ENCODE results near the gene CARD11. TPM values are rescaled to one million over a fixed set of nuclear protein-coding genes. Genes with fewer than 3 reads are reported as not detected.
A peak's percentile ranks its signal among the peaks of the same experiment; 100 is the strongest.

Gene CARD11
- total RNA-seq, 5 donors from 2014 or later (not counting 1 experiment from before 2014, with no cell fraction given), result 105 to 142 (median 132) TPM

DNA sequence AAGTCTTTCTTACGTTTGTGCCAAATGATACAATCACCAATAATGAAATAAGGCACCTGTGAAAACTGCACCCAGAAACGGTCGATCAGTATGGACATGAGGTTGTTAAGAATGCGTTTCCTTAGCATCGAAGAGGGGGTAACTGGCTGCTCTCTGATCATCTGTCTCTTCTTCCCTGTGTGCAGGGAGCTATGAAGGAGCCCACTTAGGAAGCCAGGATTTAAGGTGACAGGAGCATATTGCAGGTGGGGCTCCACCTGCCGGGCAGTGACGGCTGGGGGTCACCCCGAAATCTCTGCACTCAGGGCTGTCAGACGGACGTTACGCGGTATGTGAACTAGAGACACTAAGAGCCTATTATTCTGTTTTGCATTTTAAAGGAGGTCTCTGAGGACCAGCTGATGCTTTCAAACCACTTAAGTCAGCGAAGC is 64.5 kb downstream of the CARD11 start:
- ChIA-PET CTCF (no interaction called here), POLR2A (no interaction called here)
- Mint-ChIP-seq H3K4me1 (peaks cover 72 to 82% (median 73%) of the 10 kb centered on the region in 3 donors), H3K4me3 (peak overlapping the region; percentile 72 to 86 (median 79)), H3K9me3 (no peaks in the 10 kb centered on the region), H3K27ac (peak overlapping the region; percentile 89 to 91), H3K36me3 (peaks cover 19% of the 10 kb centered on the region), H3K27me3 (no peaks in the 10 kb centered on the region)
- Histone ChIP-seq H3K4me1 (ENCODE audit: control insufficient read depth in 1 of 2, extremely low read depth in 1 of 2, insufficient read depth in 2 of 2, low read length in 2 of 2) (peaks cover 36 to 70% of the 10 kb centered on the region in 2 experiments), H3K9me3 (no peaks in the 10 kb centered on the region), H3K27me3 (replicated peaks in 1 of 2; ENCODE audit: control insufficient read depth in 2 of 2, extremely low read depth in 1 of 2, insufficient read depth in 2 of 2, low read length in 1 of 2) (no peaks in the 10 kb centered on the region), H3K4me3 (ENCODE audit: control insufficient read depth in 1 of 2, extremely low read depth in 1 of 2, low read length in 1 of 2) (peak overlapping the region; percentile 39 to 67), H3K36me3 (ENCODE audit: control insufficient read depth in 2 of 2, extremely low read depth in 1 of 2, insufficient read depth in 1 of 2, low read length in 1 of 2) (peaks cover 2 to 30% of the 10 kb centered on the region in 2 donors), H3K27ac (ENCODE audit: low read length) (peak overlapping the region; percentile 63)
- 38% methylated on average over 12 of the region's 13 CpGs for WGBS (ENCODE audit: insufficient coverage)
- DNase-seq, result peak in 2 of 35 experiments; percentile 8 to 18
- ATAC-seq (replicated peaks in 1 of 4), result no peak

DNA sequence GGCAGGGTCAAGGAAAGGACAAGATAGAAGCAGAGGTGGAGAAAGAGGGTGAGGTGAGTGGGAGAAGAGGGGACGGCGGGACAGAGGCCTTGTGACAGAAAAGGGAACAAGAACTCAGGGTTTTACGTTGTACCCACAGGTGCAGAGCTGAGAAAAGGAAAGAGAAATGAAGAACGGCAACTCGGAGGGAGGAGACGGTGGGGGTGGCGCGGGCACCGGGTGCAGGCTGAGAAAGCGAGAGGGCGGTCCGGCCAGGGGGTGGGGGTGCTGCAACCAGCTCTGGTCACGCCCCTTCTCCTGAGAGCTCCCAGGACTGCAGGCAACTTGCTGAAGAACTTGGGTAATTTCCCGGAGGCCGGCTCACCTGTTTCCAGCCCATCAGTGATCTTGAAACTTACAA is 65.3 kb downstream of the CARD11 start:
- Histone ChIP-seq H3K4me3 (ENCODE audit: control insufficient read depth in 1 of 2, extremely low read depth in 1 of 2, low read length in 1 of 2) (peak overlapping the region; percentile 39 to 67), H3K27me3 (replicated peaks in 1 of 2; ENCODE audit: control insufficient read depth in 2 of 2, extremely low read depth in 1 of 2, insufficient read depth in 2 of 2, low read length in 1 of 2) (no peaks in the 10 kb centered on the region), H3K9me3 (no peaks in the 10 kb centered on the region), H3K27ac (ENCODE audit: low read length) (peak overlapping the region; percentile 63), H3K4me1 (ENCODE audit: control insufficient read depth in 1 of 2, extremely low read depth in 1 of 2, insufficient read depth in 2 of 2, low read length in 2 of 2) (peaks cover 34 to 64% of the 10 kb centered on the region in 2 experiments), H3K36me3 (ENCODE audit: control insufficient read depth in 2 of 2, extremely low read depth in 1 of 2, insufficient read depth in 1 of 2, low read length in 1 of 2) (peaks cover 5 to 33% of the 10 kb centered on the region in 2 donors)
- H3K4me3 Mint-ChIP-seq, result peak overlapping the region; percentile 72 to 86 (median 79)
- DNase-seq, result peak in 34 of 35 experiments; percentile 41 to 80 (median 58)
- ChIA-PET POLR2A (no interaction called here), CTCF (interaction anchor here (0.6 to 0.7 kb wide), 2 partner anchors 13 to 177 kb away, joined by 3 to 4 read pairs; no protein-coding TSS in a partner anchor)
- peaks cover 25% of the 10 kb centered on the region for H3K36me3 Mint-ChIP-seq
- peaks cover 68 to 78% (median 72%) of the 10 kb centered on the region in 3 donors for H3K4me1 Mint-ChIP-seq
- H3K27me3 Mint-ChIP-seq, result no peaks in the 10 kb centered on the region
- ATAC-seq (replicated peaks in 1 of 4), result peak; percentile 57 to 76 (median 61)
- 6% methylated on average over 9 of the region's 15 CpGs for WGBS (ENCODE audit: insufficient coverage)
- H3K27ac Mint-ChIP-seq, result peak overlapping the region; percentile 89 to 91
- H3K9me3 Mint-ChIP-seq, result no peaks in the 10 kb centered on the region

DNA sequence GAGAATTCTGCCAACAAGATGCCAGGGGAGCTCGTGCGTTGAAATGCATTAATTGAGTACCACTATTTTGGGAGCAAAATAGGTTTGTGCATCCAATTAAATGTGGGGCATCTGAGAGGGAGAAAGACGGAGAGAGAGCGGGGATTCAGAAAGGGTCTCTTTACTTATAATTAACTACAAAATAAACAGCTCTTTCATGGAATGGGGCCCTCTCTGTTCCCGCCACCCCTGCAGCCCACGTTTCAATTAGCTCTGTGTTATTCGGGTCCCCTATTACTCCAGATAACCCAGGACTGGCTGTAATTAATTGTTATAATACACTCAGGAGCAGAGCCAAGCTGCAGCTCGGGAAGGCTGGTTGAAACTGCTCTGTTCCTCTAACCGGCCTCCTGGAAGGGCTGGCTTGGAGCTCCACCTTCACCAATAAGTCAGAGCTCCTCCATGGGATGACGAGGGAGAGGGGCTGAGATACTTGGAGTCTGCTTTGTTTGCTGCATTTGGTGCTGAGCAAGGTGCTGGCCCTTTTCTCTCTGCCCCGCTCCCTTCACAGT is 67.8 kb downstream of the CARD11 start:
- ATAC-seq (replicated peaks in 1 of 4) (no peak), DNase-seq (no peak)
- Histone ChIP-seq H3K36me3 (ENCODE audit: control insufficient read depth in 2 of 2, extremely low read depth in 1 of 2, insufficient read depth in 1 of 2, low read length in 1 of 2) (peaks cover 5 to 36% of the 10 kb centered on the region in 2 donors), H3K4me1 (ENCODE audit: control insufficient read depth in 1 of 2, extremely low read depth in 1 of 2, insufficient read depth in 2 of 2, low read length in 2 of 2) (peaks cover 26 to 61% of the 10 kb centered on the region in 2 experiments), H3K4me3 (ENCODE audit: control insufficient read depth in 1 of 2, extremely low read depth in 1 of 2, low read length in 1 of 2) (no peak overlapping the region), H3K27me3 (replicated peaks in 1 of 2; ENCODE audit: control insufficient read depth in 2 of 2, extremely low read depth in 1 of 2, insufficient read depth in 2 of 2, low read length in 1 of 2) (no peaks in the 10 kb centered on the region), H3K9me3 (no peaks in the 10 kb centered on the region), H3K27ac (ENCODE audit: low read length) (no peak overlapping the region)
- peaks cover 23% of the 10 kb centered on the region for H3K36me3 Mint-ChIP-seq
- H3K27me3 Mint-ChIP-seq, result no peaks in the 10 kb centered on the region
- H3K4me3 Mint-ChIP-seq, result no peak overlapping the region
- WGBS (ENCODE audit: insufficient coverage), result 100% methylated on average over 2 of the region's 11 CpGs
- CTCF ChIA-PET, result interaction anchor here in 1 of 2 donors (0.7 kb wide), 1 partner anchor 65 kb away, joined by 4 read pairs; no protein-coding TSS in a partner anchor
- H3K9me3 Mint-ChIP-seq, result no peaks in the 10 kb centered on the region
- POLR2A ChIA-PET, result interaction anchor here in 1 of 2 donors (0.5 kb wide), 1 partner anchor 85 kb away, joined by 3 read pairs; no protein-coding TSS in a partner anchor
- peak overlapping the region in 1 of 2 donors; percentile 69 for H3K27ac Mint-ChIP-seq
- H3K4me1 Mint-ChIP-seq, result peaks cover 59 to 65% (median 64%) of the 10 kb centered on the region in 3 donors

DNA sequence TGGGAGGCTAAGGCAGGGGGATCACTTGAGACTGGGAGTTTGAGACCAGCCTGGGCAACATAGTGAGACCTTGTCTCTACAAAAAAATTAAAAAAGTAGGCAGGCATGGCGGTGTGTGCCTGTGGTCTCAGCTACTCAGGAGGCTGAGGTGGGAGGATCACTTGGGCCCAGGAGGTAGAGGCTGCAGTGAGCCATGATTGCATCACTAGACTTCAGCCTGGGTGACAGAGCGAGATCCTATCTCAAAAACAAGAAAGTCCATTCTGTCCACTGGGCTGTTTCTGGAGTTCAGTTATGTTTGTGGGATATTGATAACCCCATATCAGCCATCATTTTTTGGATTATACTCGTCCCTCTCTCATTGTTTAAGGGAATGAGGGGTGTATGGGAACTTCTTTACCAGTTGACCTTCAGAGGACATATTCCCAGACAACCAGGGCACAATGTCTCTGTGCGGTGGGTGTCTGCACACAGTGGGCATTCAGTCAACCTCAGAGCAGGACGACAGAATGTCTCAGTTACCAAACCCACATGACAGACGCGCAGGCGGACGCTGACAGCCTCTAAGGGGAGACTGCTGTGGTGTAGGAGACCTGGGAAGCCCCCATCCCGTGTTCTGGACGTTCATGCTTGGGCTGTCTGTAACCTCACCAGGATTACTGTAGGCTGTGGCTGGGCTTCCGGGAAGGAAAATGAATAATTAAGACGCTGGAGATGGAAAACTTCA is 69.4 kb downstream of the CARD11 start:
- H3K27me3 Mint-ChIP-seq, result no peaks in the 10 kb centered on the region
- Histone ChIP-seq H3K27me3 (replicated peaks in 1 of 2; ENCODE audit: control insufficient read depth in 2 of 2, extremely low read depth in 1 of 2, insufficient read depth in 2 of 2, low read length in 1 of 2) (no peaks in the 10 kb centered on the region), H3K4me3 (ENCODE audit: control insufficient read depth in 1 of 2, extremely low read depth in 1 of 2, low read length in 1 of 2) (no peak overlapping the region), H3K9me3 (no peaks in the 10 kb centered on the region), H3K4me1 (ENCODE audit: control insufficient read depth in 1 of 2, extremely low read depth in 1 of 2, insufficient read depth in 2 of 2, low read length in 2 of 2) (peaks cover 12 to 45% of the 10 kb centered on the region in 2 experiments), H3K27ac (ENCODE audit: low read length) (no peak overlapping the region), H3K36me3 (ENCODE audit: control insufficient read depth in 2 of 2, extremely low read depth in 1 of 2, insufficient read depth in 1 of 2, low read length in 1 of 2) (peaks cover 3 to 29% of the 10 kb centered on the region in 2 donors)
- H3K36me3 Mint-ChIP-seq, result peaks cover 23% of the 10 kb centered on the region
- no peak overlapping the region for H3K4me3 Mint-ChIP-seq
- POLR2A ChIA-PET, result no interaction called here
- CTCF ChIA-PET, result no interaction called here
- peaks cover 44 to 50% (median 49%) of the 10 kb centered on the region in 3 donors for H3K4me1 Mint-ChIP-seq
- 93% methylated on average over 8 of the region's 13 CpGs for WGBS (ENCODE audit: insufficient coverage)
- H3K9me3 Mint-ChIP-seq, result no peaks in the 10 kb centered on the region
- H3K27ac Mint-ChIP-seq, result peak overlapping the region in 1 of 2 donors; percentile 53
- peak in 1 of 35 experiments; percentile 8 for DNase-seq
- ATAC-seq (replicated peaks in 1 of 4), result no peak

DNA sequence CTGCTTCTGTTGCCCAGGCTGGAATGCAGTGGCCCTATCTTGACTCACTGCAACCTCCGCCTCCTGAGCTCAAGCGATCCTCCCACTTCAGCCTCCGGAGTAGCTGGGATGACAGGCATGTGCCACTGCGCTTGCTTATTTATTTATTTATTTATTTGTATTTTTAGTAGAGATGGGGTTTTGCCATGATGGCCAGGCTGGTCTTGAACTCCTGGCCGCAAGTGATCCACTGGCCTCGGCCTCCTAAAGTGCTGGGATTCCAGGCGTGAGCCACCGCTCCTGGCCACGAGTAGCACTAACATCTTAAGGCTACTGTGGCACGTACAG is 70.9 kb downstream of the CARD11 start:
- Mint-ChIP-seq H3K36me3 (peaks cover 23% of the 10 kb centered on the region), H3K27ac (peak overlapping the region; percentile 79 to 86), H3K4me3 (no peak overlapping the region), H3K4me1 (peaks cover 34 to 39% (median 34%) of the 10 kb centered on the region in 3 donors), H3K9me3 (no peaks in the 10 kb centered on the region), H3K27me3 (no peaks in the 10 kb centered on the region)
- no peak overlapping the region for H3K4me3 ChIP-seq (ENCODE audit: control insufficient read depth in 1 of 2, extremely low read depth in 1 of 2, low read length in 1 of 2)
- no peak overlapping the region for H3K27ac ChIP-seq (ENCODE audit: low read length)
- 97% methylated on average over 6 of the region's 10 CpGs for WGBS (ENCODE audit: insufficient coverage)
- CTCF ChIA-PET, result no interaction called here
- POLR2A ChIA-PET, result no interaction called here
- H3K4me1 ChIP-seq (ENCODE audit: control insufficient read depth in 1 of 2, extremely low read depth in 1 of 2, insufficient read depth in 2 of 2, low read length in 2 of 2), result peaks cover 4 to 30% of the 10 kb centered on the region in 2 experiments
- peaks cover 4 to 34% of the 10 kb centered on the region in 2 donors for H3K36me3 ChIP-seq (ENCODE audit: control insufficient read depth in 2 of 2, extremely low read depth in 1 of 2, insufficient read depth in 1 of 2, low read length in 1 of 2)
- DNase-seq (peak in 1 of 35 experiments; percentile 14), ATAC-seq (replicated peaks in 1 of 4) (no peak)
- no peaks in the 10 kb centered on the region for H3K27me3 ChIP-seq (replicated peaks in 1 of 2; ENCODE audit: control insufficient read depth in 2 of 2, extremely low read depth in 1 of 2, insufficient read depth in 2 of 2, low read length in 1 of 2)
- H3K9me3 ChIP-seq, result no peaks in the 10 kb centered on the region

DNA sequence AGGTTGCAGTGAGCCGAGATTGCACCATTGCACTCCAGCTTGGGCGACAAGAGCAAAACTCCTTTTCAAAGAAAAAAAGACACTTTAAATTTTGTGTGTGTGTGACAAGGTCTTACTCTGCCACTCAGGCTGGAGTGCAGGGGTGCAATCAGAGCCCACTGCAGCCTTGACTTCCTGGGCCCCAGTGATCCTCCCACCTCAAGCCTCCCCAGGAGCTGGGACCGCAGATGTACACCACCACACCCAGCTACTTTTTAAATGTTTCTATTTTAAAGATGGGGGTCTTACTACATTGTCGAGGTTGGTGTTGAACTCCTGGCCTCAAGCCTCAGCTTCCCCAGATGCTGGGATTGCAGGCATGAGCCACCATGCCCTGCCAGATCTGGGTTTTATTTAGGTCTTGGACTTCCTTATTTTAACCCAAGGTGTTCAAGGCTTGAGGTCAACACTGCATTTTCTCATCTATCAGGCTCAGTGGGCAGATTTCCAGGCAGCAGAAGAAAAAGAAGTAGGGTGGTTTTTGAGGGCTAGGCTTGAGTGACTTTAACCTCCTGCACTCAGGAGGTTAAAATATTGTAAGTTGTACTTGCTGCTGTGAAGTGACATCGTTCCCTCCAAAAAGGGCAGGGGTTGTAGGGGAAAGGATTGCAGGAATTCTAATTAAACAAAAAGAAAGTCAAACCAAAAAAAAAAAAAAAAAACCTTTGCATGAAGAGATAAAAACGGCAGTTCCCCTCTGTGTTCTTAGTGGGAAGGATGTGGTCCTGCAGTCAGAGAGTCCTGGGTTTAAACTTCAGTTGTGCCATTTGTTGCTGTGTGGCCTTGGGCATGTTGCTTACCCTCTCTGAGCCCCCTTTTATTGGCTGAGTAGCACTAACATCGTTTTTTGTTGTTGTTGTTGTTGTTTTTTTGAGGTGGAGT is 71.5 kb downstream of the CARD11 start:
- H3K36me3 ChIP-seq (ENCODE audit: control insufficient read depth in 2 of 2, extremely low read depth in 1 of 2, insufficient read depth in 1 of 2, low read length in 1 of 2), result peaks cover 7 to 40% of the 10 kb centered on the region in 2 donors
- peaks cover 4 to 24% of the 10 kb centered on the region in 2 experiments for H3K4me1 ChIP-seq (ENCODE audit: control insufficient read depth in 1 of 2, extremely low read depth in 1 of 2, insufficient read depth in 2 of 2, low read length in 2 of 2)
- WGBS (ENCODE audit: insufficient coverage), result 83% methylated on average over 2 of the region's 7 CpGs
- Mint-ChIP-seq H3K36me3 (peaks cover 29% of the 10 kb centered on the region), H3K4me1 (peaks cover 31 to 35% (median 32%) of the 10 kb centered on the region in 3 donors), H3K27ac (peak overlapping the region; percentile 79 to 86), H3K9me3 (no peaks in the 10 kb centered on the region), H3K4me3 (peak overlapping the region in 1 of 3 donors; percentile 60), H3K27me3 (no peaks in the 10 kb centered on the region)
- ChIA-PET CTCF (no interaction called here), POLR2A (no interaction called here)
- no peak overlapping the region for H3K27ac ChIP-seq (ENCODE audit: low read length)
- no peaks in the 10 kb centered on the region for H3K9me3 ChIP-seq
- DNase-seq, result peak in 2 of 35 experiments; percentile 8 to 23
- H3K27me3 ChIP-seq (replicated peaks in 1 of 2; ENCODE audit: control insufficient read depth in 2 of 2, extremely low read depth in 1 of 2, insufficient read depth in 2 of 2, low read length in 1 of 2), result no peaks in the 10 kb centered on the region
- ATAC-seq (replicated peaks in 1 of 4), result no peak
- H3K4me3 ChIP-seq (ENCODE audit: control insufficient read depth in 1 of 2, extremely low read depth in 1 of 2, low read length in 1 of 2), result no peak overlapping the region

All from T-cell (primary cell).